Superior temporal gyrus (tissue), 1 donor: ENCODE results near the gene C4B.
"Not testable (repeated sequence)": the region's sequence is repeated elsewhere in the genome, so short reads cannot be mapped to it uniquely, and the experiment has no call there.

ENCODE experiments used
- DNase-seq: peaks from one replicate; pipeline ENCODE4 v3.0.0-alpha.2; 2016; ENCODE audit errors: extremely low spot score

C4B gene

GRCh38 chr6:31980998-31981397 lies 33.6 kb upstream of the C4B start:
- DNase-seq = not testable (repeated sequence)

- DNase-seq = not testable (repeated sequence)
Measured at GRCh38 chr6:31981744-31982143, 32.9 kb upstream of the C4B start, which contains the start of gene C4A. C4A (plus strand) TSS chr6:31982057; CDS start chr6:31982108, 51 bp downstream.

GRCh38 chr6:31989363-31989762 lies 25.2 kb upstream of the C4B start:
- DNase-seq = not testable (repeated sequence)

- not testable (repeated sequence) for DNase-seq
Measured at GRCh38 chr6:31994421-31994820, 20.2 kb upstream of the C4B start.

- DNase-seq = not testable (repeated sequence)
Measured at GRCh38 chr6:31996385-31996784, 18.2 kb upstream of the C4B start.

- not testable (repeated sequence) for DNase-seq
Measured at GRCh38 chr6:32002546-32003268, 11.9 kb upstream of the C4B start.

- DNase-seq = not testable (repeated sequence)
Measured at GRCh38 chr6:32003301-32003700, 11.3 kb upstream of the C4B start.

- not testable (repeated sequence) for DNase-seq
Measured at GRCh38 chr6:32004393-32004792, 10.2 kb upstream of the C4B start.

- not testable (repeated sequence) for DNase-seq
Measured at GRCh38 chr6:32004864-32005537, 9.6 kb upstream of the C4B start.

GRCh38 chr6:32005538-32005880 lies 9.1 kb upstream of the C4B start:
- not testable (repeated sequence) for DNase-seq

GRCh38 chr6:32005991-32006529 lies 8.5 kb upstream of the C4B start:
- DNase-seq = not testable (repeated sequence)

- DNase-seq = not testable (repeated sequence)
Measured at GRCh38 chr6:32007086-32007485, 7.5 kb upstream of the C4B start.

- DNase-seq = not testable (repeated sequence)
Measured at GRCh38 chr6:32008037-32008436, 6.6 kb upstream of the C4B start.

GRCh38 chr6:32008616-32009015 lies 6.0 kb upstream of the C4B start:
- not testable (repeated sequence) for DNase-seq

- DNase-seq = not testable (repeated sequence)
Measured at GRCh38 chr6:32009537-32009936, 5.1 kb upstream of the C4B start.

GRCh38 chr6:32010856-32011530 lies 3.6 kb upstream of the C4B start:
- DNase-seq = not testable (repeated sequence)

GRCh38 chr6:32012941-32013617 lies 1.5 kb upstream of the C4B start:
- not testable (repeated sequence) for DNase-seq

GRCh38 chr6:32013738-32014137 lies 857 bp upstream of the C4B start:
- not testable (repeated sequence) for DNase-seq

GRCh38 chr6:32022100-32022499 lies 7.5 kb downstream of the C4B start:
- not testable (repeated sequence) for DNase-seq

GRCh38 chr6:32028631-32029030 lies 14.0 kb downstream of the C4B start:
- not testable (repeated sequence) for DNase-seq

- DNase-seq = not testable (repeated sequence)
Measured at GRCh38 chr6:32029553-32029952, 15.0 kb downstream of the C4B start.
